PC-3 (cell line): ENCODE results near the gene SELENOW.

ENCODE experiments used
- EZH2 ChIP-seq: fragments of 300-600 bp; sonication (generic); IDR thresholded peaks from one replicate; pipeline ENCODE4 v1.6.1; 2017; ENCODE audit warnings: antibody characterized with exemption, mild to moderate bottlenecking, low read length; ENCODE audit not compliant: unreplicated experiment
- EZH2phosphoT487 ChIP-seq: fragments of 300-600 bp; sonication (generic); IDR thresholded peaks from 2 replicates; pipeline ENCODE4 v1.6.1; 2018; ENCODE audit warnings: mild to moderate bottlenecking, antibody characterized with exemption, low read length, borderline replicate concordance
- TF ChIP-seq, protein P1 (sequence below): fragments of 300-600 bp; sonication (generic); conservative IDR thresholded peaks from 2 replicates; pipeline ENCODE4 v1.5.1; 2017; ENCODE audit warnings: antibody characterized with exemption, low read depth, mild to moderate bottlenecking, low read length

DNA sequence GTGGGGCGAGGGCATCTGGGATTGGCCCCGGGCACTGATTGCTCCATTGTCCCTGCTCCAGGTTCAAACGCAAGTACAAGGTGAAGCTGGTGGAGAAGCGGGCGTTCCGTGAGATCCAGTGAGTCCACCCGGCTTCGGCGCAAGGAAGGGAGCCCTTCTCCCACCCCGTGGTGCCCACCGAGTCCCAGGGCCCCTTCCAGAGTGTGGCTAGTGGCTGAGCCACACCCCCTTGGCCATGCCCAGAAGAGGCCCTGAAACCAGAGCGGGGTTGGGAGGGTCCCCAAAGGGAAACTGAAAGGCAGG is 21.9 kb upstream of the SELENOW start:
- TF ChIP-seq, protein P1, sequence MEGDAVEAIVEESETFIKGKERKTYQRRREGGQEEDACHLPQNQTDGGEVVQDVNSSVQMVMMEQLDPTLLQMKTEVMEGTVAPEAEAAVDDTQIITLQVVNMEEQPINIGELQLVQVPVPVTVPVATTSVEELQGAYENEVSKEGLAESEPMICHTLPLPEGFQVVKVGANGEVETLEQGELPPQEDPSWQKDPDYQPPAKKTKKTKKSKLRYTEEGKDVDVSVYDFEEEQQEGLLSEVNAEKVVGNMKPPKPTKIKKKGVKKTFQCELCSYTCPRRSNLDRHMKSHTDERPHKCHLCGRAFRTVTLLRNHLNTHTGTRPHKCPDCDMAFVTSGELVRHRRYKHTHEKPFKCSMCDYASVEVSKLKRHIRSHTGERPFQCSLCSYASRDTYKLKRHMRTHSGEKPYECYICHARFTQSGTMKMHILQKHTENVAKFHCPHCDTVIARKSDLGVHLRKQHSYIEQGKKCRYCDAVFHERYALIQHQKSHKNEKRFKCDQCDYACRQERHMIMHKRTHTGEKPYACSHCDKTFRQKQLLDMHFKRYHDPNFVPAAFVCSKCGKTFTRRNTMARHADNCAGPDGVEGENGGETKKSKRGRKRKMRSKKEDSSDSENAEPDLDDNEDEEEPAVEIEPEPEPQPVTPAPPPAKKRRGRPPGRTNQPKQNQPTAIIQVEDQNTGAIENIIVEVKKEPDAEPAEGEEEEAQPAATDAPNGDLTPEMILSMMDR, result no peak
- TF ChIP-seq EZH2 (no peak), EZH2phosphoT487 (no peak)
